Colonic mucosa (tissue), 4 donors: ENCODE data around the gene LRRTM3. TPM values are rescaled to one million over a fixed set of nuclear protein-coding genes. Genes with fewer than 3 reads are reported as not detected.

Experiments
- DNase-seq: peaks from one replicate; pipeline ENCODE4 v3.0.0-alpha.2; 2020
- H3K27ac ChIP-seq: fragments of 200-600 bp; one replicate; pipeline ENCODE4 v1.8.0; 2021
- H3K27me3 ChIP-seq: fragments of 200-600 bp; one replicate; pipeline ENCODE4 v1.8.0; 2021
- H3K36me3 ChIP-seq: fragments of 200-600 bp; one replicate; pipeline ENCODE4 v1.8.0; 2021
- H3K4me1 ChIP-seq: fragments of 200-600 bp; one replicate; pipeline ENCODE4 v1.8.0; 2021; ENCODE audit warnings: mild to moderate bottlenecking
- H3K4me3 ChIP-seq: fragments of 200-600 bp; one replicate; pipeline ENCODE4 v1.8.0; 2021
- H3K9ac ChIP-seq, 2 donors: one replicate each; pipeline ENCODE4 v1.7.0; 2013; ENCODE audit warnings: control low read depth in 2 of 2, low read depth in 2 of 2, low read length in 2 of 2
- H3K9me3 ChIP-seq: fragments of 200-600 bp; one replicate; pipeline ENCODE4 v1.8.0; 2021
- intact Hi-C: fragments of 100-400 bp; cut with DNase I; formaldehyde crosslinking; loops from one replicate; pipeline ENCODE4 v1.14.1; 2022
- total RNA-seq, 2 donors: library from RNA; stranded (reverse); fragmentation: NEBNext Ultra II Directional in 1 of 2; extraction: Animal tissue kit (Norgen Biotek cat#: 25700) in 1 of 2; gene quantifications; one replicate each; pipeline ENCODE4 v1.2.1, GENCODE V29; 2021
- TF ChIP-seq, protein P1 (sequence below): fragments of 200-600 bp; IDR thresholded peaks from one replicate; pipeline ENCODE4 v1.8.0; 2022; ENCODE audit warnings: antibody characterized with exemption, mild to moderate bottlenecking
- donor health status: healthy.
- donor health status: DM: no; HTN: no; CAD: no.
- donor health status: DM: no; HTN: no; CAD: no.

Gene LRRTM3
- total RNA-seq, 2 donors from 2014 or later, result not detected

DNA sequence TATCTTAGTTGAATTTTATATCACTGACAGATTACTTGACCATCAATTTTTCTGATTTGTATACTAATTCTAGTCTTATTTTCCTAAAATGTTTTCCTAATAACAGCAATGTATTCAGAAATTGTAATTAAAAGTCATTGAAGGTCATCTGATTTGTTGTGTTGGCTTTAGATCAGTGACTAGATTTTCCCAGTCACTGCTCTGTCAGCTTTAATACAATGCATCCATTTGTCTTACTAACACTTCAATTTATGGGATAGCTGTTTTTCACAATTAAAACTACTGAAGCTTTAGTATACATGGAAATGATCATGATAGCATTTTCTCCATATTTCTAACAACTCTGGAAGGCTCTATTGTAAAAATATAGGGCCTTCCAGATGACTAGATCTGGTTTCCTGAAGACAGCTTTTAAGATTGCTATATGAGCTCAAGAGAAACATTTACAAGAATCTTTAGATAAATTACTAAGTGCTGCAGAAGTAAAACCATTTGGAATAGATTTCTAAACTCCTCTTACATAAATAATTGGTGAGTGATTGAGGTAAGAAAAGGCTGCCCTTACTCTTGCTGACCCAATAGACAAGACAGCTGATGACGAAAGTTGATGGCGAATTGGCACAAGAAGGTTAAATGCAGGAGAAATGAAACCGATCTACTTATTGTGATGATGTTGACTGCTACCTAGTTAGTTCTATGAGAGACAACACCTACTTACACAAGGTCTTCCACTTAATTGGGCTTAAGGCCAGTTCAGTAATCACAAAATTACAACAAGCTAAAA lies 74.1 kb downstream of the LRRTM3 start:
- TF ChIP-seq, protein P1, sequence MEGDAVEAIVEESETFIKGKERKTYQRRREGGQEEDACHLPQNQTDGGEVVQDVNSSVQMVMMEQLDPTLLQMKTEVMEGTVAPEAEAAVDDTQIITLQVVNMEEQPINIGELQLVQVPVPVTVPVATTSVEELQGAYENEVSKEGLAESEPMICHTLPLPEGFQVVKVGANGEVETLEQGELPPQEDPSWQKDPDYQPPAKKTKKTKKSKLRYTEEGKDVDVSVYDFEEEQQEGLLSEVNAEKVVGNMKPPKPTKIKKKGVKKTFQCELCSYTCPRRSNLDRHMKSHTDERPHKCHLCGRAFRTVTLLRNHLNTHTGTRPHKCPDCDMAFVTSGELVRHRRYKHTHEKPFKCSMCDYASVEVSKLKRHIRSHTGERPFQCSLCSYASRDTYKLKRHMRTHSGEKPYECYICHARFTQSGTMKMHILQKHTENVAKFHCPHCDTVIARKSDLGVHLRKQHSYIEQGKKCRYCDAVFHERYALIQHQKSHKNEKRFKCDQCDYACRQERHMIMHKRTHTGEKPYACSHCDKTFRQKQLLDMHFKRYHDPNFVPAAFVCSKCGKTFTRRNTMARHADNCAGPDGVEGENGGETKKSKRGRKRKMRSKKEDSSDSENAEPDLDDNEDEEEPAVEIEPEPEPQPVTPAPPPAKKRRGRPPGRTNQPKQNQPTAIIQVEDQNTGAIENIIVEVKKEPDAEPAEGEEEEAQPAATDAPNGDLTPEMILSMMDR, result no peak
- no peak overlapping the region for H3K9ac ChIP-seq
- H3K27ac ChIP-seq, result no peak overlapping the region
- no peaks in the 10 kb centered on the region for H3K9me3 ChIP-seq
- H3K27me3 ChIP-seq, result no peaks in the 10 kb centered on the region
- no peak for DNase-seq
- H3K36me3 ChIP-seq, result no peaks in the 10 kb centered on the region
- H3K4me1 ChIP-seq, result no peaks in the 10 kb centered on the region
- H3K4me3 ChIP-seq, result no peak overlapping the region
- intact Hi-C loops, result no loop called here

DNA sequence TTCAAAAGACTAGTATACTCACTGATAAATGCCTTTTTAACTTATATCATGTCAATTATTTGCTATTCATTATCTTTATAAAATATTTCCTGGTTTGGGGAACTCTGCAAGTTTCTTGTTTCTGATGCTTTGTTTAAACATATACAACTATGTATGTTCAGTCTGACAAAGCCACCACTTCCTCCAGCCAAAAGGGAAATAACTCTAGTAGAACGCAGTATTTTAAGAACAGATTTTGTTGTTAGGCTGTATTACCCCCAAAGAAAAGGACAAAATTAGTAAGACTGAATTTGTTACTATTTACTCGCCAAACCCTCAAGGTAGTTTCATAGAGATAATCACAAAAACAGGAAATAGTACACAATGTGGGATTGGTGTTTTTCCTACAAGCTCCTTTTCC lies 78.9 kb downstream of the LRRTM3 start:
- H3K27me3 ChIP-seq, result no peaks in the 10 kb centered on the region
- TF ChIP-seq, protein P1, result no peak
- H3K36me3 ChIP-seq, result no peaks in the 10 kb centered on the region
- H3K4me1 ChIP-seq, result no peaks in the 10 kb centered on the region
- H3K27ac ChIP-seq, result no peak overlapping the region
- H3K9ac ChIP-seq, result no peak overlapping the region
- H3K9me3 ChIP-seq, result no peaks in the 10 kb centered on the region
- H3K4me3 ChIP-seq, result no peak overlapping the region
- DNase-seq, result no peak
- intact Hi-C loops, result no loop called here

DNA sequence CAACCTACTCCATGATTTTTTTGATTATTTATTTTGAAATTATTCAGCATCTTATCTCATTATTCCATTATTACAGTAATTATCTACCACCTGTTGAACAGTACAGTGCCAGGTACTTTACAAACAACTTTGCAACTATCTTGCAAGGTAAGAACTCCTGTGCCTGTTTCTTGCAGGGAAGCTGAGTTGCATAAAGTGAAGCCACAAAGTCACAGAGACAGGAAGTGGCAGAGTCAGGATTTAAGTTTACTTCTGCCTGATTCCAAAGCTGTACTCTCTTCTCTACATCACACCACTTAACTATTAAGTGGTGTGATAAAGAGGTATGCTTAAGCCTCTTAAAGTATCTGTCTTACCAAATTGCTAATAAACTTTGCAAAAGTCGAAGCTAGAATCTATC lies 80.1 kb downstream of the LRRTM3 start:
- no peaks in the 10 kb centered on the region for H3K36me3 ChIP-seq
- no peak overlapping the region for H3K4me3 ChIP-seq
- no peak for DNase-seq
- no peak overlapping the region for H3K9ac ChIP-seq
- intact Hi-C loops, result no loop called here
- no peaks in the 10 kb centered on the region for H3K4me1 ChIP-seq
- TF ChIP-seq, protein P1, result no peak
- H3K9me3 ChIP-seq, result no peaks in the 10 kb centered on the region
- no peaks in the 10 kb centered on the region for H3K27me3 ChIP-seq
- H3K27ac ChIP-seq, result no peak overlapping the region

DNA sequence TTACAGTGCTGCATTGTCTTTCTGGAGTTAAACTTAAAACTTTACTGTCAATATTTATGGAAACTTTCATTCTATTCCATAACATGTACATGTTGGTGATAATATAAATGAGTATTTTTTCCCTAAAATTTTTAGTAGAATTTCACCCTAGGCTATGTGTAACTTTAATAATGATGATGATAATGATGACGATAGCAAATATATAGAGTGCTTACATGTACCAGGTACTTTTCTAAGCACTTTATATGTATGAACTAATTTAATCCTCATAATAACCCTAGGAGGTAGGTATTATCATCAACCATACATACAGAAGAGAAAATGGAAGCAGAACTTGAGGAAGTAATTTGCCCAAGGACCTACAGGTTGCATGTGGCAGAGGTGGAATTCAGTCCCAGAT lies 85.6 kb downstream of the LRRTM3 start:
- TF ChIP-seq, protein P1, result no peak
- no peak overlapping the region for H3K9ac ChIP-seq
- no peaks in the 10 kb centered on the region for H3K27me3 ChIP-seq
- H3K36me3 ChIP-seq, result no peaks in the 10 kb centered on the region
- H3K4me1 ChIP-seq, result no peaks in the 10 kb centered on the region
- H3K27ac ChIP-seq, result no peak overlapping the region
- intact Hi-C loops, result no loop called here
- H3K4me3 ChIP-seq, result no peak overlapping the region
- no peaks in the 10 kb centered on the region for H3K9me3 ChIP-seq
- no peak for DNase-seq

DNA sequence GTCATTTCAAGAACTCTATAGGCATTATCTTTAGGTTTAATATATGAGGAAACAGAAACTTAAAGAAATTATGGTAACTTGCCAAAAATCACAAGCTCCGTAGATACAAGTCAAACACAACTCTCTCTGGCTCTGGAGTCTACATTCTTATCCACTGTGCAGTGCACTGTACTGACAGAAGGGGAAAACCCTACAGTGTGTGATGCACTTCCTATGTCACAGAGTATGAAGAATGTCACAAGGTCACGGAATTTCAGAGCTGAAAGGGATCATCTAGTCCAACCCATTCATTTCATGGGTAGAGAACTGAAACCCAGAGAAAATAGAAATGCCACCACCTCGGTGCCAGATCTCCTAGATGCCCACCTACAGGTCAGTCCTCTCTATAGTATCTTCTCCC lies 86.1 kb downstream of the LRRTM3 start:
- DNase-seq, result no peak
- intact Hi-C loops, result no loop called here
- TF ChIP-seq, protein P1, result no peak

More for the DNA sequence above, 86.1 kb downstream of the LRRTM3 start:
- Histone ChIP-seq H3K36me3 (no peaks in the 10 kb centered on the region), H3K27me3 (no peaks in the 10 kb centered on the region), H3K4me3 (no peak overlapping the region), H3K9me3 (no peaks in the 10 kb centered on the region), H3K4me1 (no peaks in the 10 kb centered on the region), H3K9ac (no peak overlapping the region), H3K27ac (no peak overlapping the region)
